Natural killer cell (primary cell): ENCODE data around the gene PARL. TPM values are rescaled to one million over a fixed set of nuclear protein-coding genes. Genes with fewer than 3 reads are reported as not detected.

Experiments
- ATAC-seq, 3 donors: fragments of 150-1000 bp in 2 of 3; fragments of 200-7000 bp in 1 of 3; cut with Tn5 transposase; 1 replicate in 1 of 3; 2 replicates in 2 of 3; pipeline ENCODE4 v1.10.0; 2021; ENCODE audit warnings: mild to moderate bottlenecking in 2 of 3, moderate library complexity in 2 of 3
- DNase-seq, 2 donors: peaks; one replicate each; pipeline versions ENCODE4 v3.0.0 to v3.0.0-alpha.2; 2013 to 2021; ENCODE audit warnings: mixed read lengths in 1 of 2
- H3K27ac ChIP-seq: one replicate; pipeline ENCODE4 v1.5.1; 2013; ENCODE audit warnings: mild to moderate bottlenecking, low read length
- H3K27me3 ChIP-seq: one replicate; pipeline ENCODE4 v1.6.1; 2013; ENCODE audit warnings: low read length; ENCODE audit not compliant: control insufficient read depth, insufficient read depth
- H3K36me3 ChIP-seq: one replicate; pipeline ENCODE4 v1.6.1; 2013; ENCODE audit warnings: low read length; ENCODE audit not compliant: control insufficient read depth, insufficient read depth
- H3K4me1 ChIP-seq: one replicate; pipeline ENCODE4 v1.6.1; 2013; ENCODE audit warnings: low read length; ENCODE audit not compliant: control insufficient read depth, insufficient read depth
- H3K4me3 ChIP-seq: one replicate; pipeline ENCODE4 v1.5.1; 2013; ENCODE audit warnings: low read length
- H3K9me3 ChIP-seq: one replicate; pipeline ENCODE4 v1.6.1; 2013; ENCODE audit warnings: low read length; ENCODE audit not compliant: control insufficient read depth, insufficient read depth
- H3K27ac Mint-ChIP-seq, 2 donors: one replicate each; pipeline ENCODE4 v1.8.0; 2022; ENCODE audit warnings: mild to moderate bottlenecking in 2 of 2, mixed read lengths in 2 of 2, moderate library complexity in 1 of 2
- H3K27me3 Mint-ChIP-seq, 2 donors: one replicate each; pipeline ENCODE4 v1.8.0; 2022; ENCODE audit warnings: low read depth in 2 of 2, mixed read lengths in 2 of 2
- H3K36me3 Mint-ChIP-seq: one replicate; pipeline ENCODE4 v1.8.0; 2022; ENCODE audit warnings: mixed read lengths
- H3K4me1 Mint-ChIP-seq, 2 donors: one replicate each; pipeline ENCODE4 v1.8.0; 2022; ENCODE audit warnings: mixed read lengths in 2 of 2
- H3K4me3 Mint-ChIP-seq: one replicate; pipeline ENCODE4 v1.8.0; 2022; ENCODE audit warnings: mild to moderate bottlenecking, moderate library complexity, mixed read lengths
- H3K9me3 Mint-ChIP-seq, 2 donors: one replicate each; pipeline ENCODE4 v1.8.0; 2022; ENCODE audit warnings: mixed read lengths in 2 of 2
- CTCF ChIP-seq: fragments of 200-600 bp; IDR thresholded peaks from one replicate; pipeline ENCODE4 v1.8.0; 2022; ENCODE audit warnings: antibody characterized with exemption
- WGBS: methylation state at CpG from one replicate; pipeline ENCODE4 v1.1.7; 2013; ENCODE audit warnings: missing lambda C conversion rate; ENCODE audit not compliant: insufficient coverage; 5-methylcytosine and 5-hydroxymethylcytosine counted together
- intact Hi-C: fragments of 100-400 bp; cut with micrococcal nuclease; formaldehyde crosslinking; loops from one replicate; pipeline ENCODE4 v1.14.2; 2022
- total RNA-seq, 4 donors: library from RNA; stranded (reverse); fragments of 120-200 nt in 1 of 4; gene quantifications; one replicate each; pipeline versions ENCODE4 v1.2.3 to v1.2.4, GENCODE V29; 2013 to 2022

Gene PARL
- total RNA-seq, 3 donors from 2014 or later (not counting 1 experiment from before 2014, with no cell fraction given), result 35.1 to 47.1 (median 37.7) TPM

DNA sequence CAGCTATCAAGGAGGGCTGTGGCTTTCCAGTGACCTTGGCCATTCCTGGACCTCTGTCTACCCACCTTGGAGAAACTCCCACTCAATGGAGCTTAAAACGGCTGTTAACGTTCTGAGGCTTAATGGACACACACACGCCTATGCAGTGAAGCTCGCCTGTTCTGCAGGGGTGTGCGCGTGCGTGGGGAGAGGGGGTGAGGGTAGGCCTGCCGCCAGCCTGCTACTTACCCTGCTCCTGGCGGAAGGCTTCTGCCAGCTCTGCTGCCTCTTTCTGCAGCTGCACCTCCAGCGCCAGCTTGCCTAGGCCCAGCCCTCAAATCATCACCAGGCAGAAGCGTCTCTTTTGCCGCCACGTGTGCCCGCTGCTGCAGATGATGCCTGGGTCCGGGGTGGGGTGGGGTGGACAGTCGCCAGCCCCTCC is 23.2 kb upstream of the PARL start:
- 91% methylated on average over 16 of the region's 16 CpGs for WGBS
- no peak overlapping the region for H3K4me3 ChIP-seq
- TF ChIP-seq CTCF, result no peak
- H3K36me3 ChIP-seq, result no peaks in the 10 kb centered on the region
- H3K9me3 Mint-ChIP-seq, result no peaks in the 10 kb centered on the region
- no peaks in the 10 kb centered on the region for H3K9me3 ChIP-seq
- no peaks in the 10 kb centered on the region for H3K4me1 Mint-ChIP-seq
- no peaks in the 10 kb centered on the region for H3K36me3 Mint-ChIP-seq
- DNase-seq (no peak), ATAC-seq (no peak)
- H3K4me3 Mint-ChIP-seq, result no peak overlapping the region
- no peaks in the 10 kb centered on the region for H3K4me1 ChIP-seq
- no peak overlapping the region for H3K27ac Mint-ChIP-seq
- intact Hi-C loops, result no loop called here
- H3K27ac ChIP-seq, result no peak overlapping the region
- peaks cover 0 to 6% of the 10 kb centered on the region in 2 donors for H3K27me3 Mint-ChIP-seq
- no peaks in the 10 kb centered on the region for H3K27me3 ChIP-seq

DNA sequence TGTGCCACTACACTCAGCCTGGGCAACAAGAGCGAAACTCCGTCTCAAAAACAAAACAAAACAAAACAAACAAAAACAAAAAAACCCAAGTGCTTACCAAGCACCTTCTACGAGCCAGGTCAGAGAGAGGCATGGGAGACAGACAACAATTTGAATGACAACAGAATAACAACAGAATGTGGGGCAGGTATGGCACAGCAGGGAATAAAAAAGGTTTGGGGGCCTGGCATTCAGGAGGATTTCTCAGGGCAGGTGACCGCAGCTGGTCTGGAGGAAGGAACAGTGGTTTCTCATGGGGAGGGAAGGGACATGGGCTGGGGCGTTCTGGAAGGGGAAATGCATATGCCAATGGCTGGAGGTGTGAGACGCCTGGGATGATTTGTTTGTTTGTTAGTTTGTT is 22.5 kb upstream of the PARL start:
- H3K27ac Mint-ChIP-seq, result no peak overlapping the region
- ATAC-seq, result no peak
- intact Hi-C loops, result no loop called here

GRCh38 chr3:183906234-183906921 is 21.7 kb upstream of the PARL start:
- Histone ChIP-seq H3K4me3 (no peak overlapping the region), H3K36me3 (no peaks in the 10 kb centered on the region), H3K9me3 (no peaks in the 10 kb centered on the region), H3K27me3 (no peaks in the 10 kb centered on the region), H3K4me1 (no peaks in the 10 kb centered on the region), H3K27ac (no peak overlapping the region)
- no peak for TF ChIP-seq CTCF
- H3K36me3 Mint-ChIP-seq, result no peaks in the 10 kb centered on the region
- no peak for ATAC-seq
- H3K4me3 Mint-ChIP-seq, result no peak overlapping the region
- no peaks in the 10 kb centered on the region for H3K4me1 Mint-ChIP-seq
- peaks cover 2 to 4% of the 10 kb centered on the region in 2 donors for H3K27me3 Mint-ChIP-seq
- no peak for DNase-seq
- intact Hi-C loops, result no loop called here
- 75% methylated on average over 13 of the region's 13 CpGs for WGBS
- H3K27ac Mint-ChIP-seq, result no peak overlapping the region
- H3K9me3 Mint-ChIP-seq, result no peaks in the 10 kb centered on the region

More for the DNA sequence above, 22.5 kb upstream of the PARL start:
- Histone ChIP-seq H3K27ac (no peak overlapping the region), H3K4me1 (no peaks in the 10 kb centered on the region), H3K9me3 (no peaks in the 10 kb centered on the region), H3K36me3 (no peaks in the 10 kb centered on the region), H3K4me3 (no peak overlapping the region), H3K27me3 (no peaks in the 10 kb centered on the region)
- no peak for DNase-seq
- H3K4me1 Mint-ChIP-seq, result no peaks in the 10 kb centered on the region
- no peak overlapping the region for H3K4me3 Mint-ChIP-seq
- no peaks in the 10 kb centered on the region for H3K9me3 Mint-ChIP-seq
- H3K36me3 Mint-ChIP-seq, result no peaks in the 10 kb centered on the region
- peaks cover 0 to 6% of the 10 kb centered on the region in 2 donors for H3K27me3 Mint-ChIP-seq
- WGBS, result 53% methylated on average over 6 of the region's 6 CpGs
- no peak for TF ChIP-seq CTCF
